ENCODE data around the gene CTRB1. TPM values are rescaled to one million over a fixed set of nuclear protein-coding genes. Genes with fewer than 3 reads are reported as not detected.

The CTRB1 gene
- total and polyA plus RNA-seq, 2 experiments from 2014 or later = not detected

DNA sequence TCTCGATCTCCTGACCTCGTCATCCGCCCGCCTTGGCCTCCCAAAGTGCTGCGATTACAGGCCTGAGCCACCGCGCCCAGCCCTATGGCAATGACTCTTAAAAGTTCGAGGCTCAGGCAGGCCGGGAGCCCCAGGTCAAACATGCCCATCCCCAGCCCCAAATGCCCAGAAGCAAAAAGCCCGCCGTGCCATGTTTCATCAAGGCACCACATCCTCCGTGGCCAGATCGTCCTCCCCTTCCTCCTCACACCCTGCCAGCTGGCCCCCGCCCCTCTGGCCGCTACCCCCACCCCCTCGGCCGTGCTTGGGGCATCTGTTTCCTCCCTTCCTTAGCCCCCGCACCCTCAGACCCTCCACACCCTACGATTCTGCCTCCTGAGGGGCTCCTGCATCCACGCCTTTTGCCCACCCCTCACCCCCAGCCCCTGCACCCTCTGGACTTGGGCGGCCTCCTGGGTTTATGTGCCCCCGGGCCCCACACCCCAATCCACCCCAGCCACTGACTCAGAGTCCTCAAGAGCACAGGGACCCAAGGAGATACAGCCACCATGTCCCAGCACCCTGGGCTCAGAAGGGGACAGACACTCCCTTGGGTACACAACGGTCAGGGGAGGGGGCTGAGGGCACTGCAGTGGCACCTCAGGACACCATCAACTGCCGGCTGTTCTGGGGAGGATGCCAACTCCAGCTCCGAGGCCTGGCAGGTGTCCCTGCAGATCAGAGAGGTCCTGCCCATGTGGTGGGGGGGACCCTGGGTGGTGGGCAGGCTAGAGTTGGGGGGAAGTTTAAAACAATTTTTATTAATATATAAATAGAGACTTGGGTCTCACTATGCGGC, 7.1 kb downstream of the CTRB1 start:
- no peak overlapping the region for H3K4me2 ChIP-seq (ENCODE audit: unreplicated experiment)
- peaks cover 16% of the 10 kb centered on the region for H3K79me2 ChIP-seq (ENCODE audit: insufficient read depth)
- in situ Hi-C loops (cut with MboI) = no loop called here
- H3K9me3 ChIP-seq (ENCODE audit: low read depth) = no peaks in the 10 kb centered on the region
- H3K9me2 ChIP-seq (ENCODE audit: insufficient read depth) = no peaks in the 10 kb centered on the region
- no peak overlapping the region for H2AFZ ChIP-seq
- no peak overlapping the region for H3K9ac ChIP-seq
- H3K36me3 ChIP-seq (ENCODE audit: low read depth) = peaks cover 16% of the 10 kb centered on the region; the same call in 1 of the 2 replicates
- no peak overlapping the region for H3K27ac ChIP-seq
- H3K27me3 ChIP-seq (replicated peaks; ENCODE audit: insufficient read depth) = no peaks in the 10 kb centered on the region
- TF ChIP-seq EZH2 (IDR thresholded peaks at IDR 0.05; ENCODE audit: insufficient read depth, poor library complexity, severe bottlenecking) (no peak), EZH2phosphoT487 (IDR thresholded peaks at IDR 0.05; ENCODE audit: insufficient read depth, low read depth) (no peak)
- no peaks in the 10 kb centered on the region for H4K20me1 ChIP-seq (ENCODE audit: insufficient read depth)
- WGBS, 2 experiments (ENCODE audit: low coverage in 1 of 2, low lambda C conversion rate in 2 of 2, missing lambda C conversion rate in 2 of 2) = 55 to 65% methylated on average over 17 to 26 of the region's 26 CpGs
- H3K4me3 ChIP-seq = no peak overlapping the region
- H3F3A ChIP-seq (ENCODE audit: insufficient read depth) = no peaks in the 10 kb centered on the region
- no peak for DNase-seq
- no peaks in the 10 kb centered on the region for H3K4me1 ChIP-seq (ENCODE audit: insufficient read depth)

DNA sequence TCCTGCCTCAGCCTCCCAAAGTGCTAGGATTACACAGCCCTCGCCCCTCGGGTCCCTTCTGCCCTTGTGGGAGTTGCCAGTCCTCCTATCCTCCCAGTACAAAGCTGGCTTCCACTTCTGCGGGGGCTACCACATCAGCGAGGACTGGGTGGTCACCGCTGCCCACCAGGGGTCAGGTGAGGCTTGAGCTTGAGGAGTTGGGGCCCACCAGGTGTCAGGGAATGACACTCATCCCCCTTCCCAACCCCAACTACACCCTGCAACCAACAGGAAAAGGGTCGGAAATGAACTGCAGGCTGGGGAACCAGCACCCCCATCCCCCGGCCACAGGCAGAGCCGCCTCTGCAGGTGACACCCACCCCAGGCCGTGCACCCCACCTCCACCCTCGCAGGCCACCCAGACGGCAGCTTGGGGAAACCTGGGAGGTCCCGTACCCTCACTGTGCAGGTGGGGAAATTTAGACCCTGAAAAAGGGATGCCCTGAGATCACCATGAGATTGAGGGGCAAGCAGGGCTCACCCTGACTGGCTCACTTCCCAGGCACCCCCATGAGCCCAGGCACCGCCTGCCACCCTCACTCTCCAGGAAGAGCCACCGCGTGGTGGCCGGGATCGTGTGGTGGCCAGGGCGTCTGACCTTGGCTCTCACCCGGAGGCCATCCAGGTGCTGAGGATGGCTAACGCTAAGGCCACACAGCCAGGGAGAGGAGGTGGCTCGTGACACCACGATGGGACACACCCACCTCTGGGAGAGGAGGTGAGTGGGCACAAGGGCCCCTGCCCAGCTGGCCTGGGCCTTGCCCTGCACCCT, 8.0 kb downstream of the CTRB1 start:
- no peak overlapping the region for H3K4me3 ChIP-seq
- no peak for TF ChIP-seq EZH2 (IDR thresholded peaks at IDR 0.05; ENCODE audit: insufficient read depth, poor library complexity, severe bottlenecking)
- TF ChIP-seq EZH2phosphoT487 (IDR thresholded peaks at IDR 0.05; ENCODE audit: insufficient read depth, low read depth) = no peak
- in situ Hi-C loops (cut with MboI) = no loop called here
- no peaks in the 10 kb centered on the region for H4K20me1 ChIP-seq (ENCODE audit: insufficient read depth)
- H3K4me1 ChIP-seq (ENCODE audit: insufficient read depth) = no peaks in the 10 kb centered on the region
- H3K9me2 ChIP-seq (ENCODE audit: insufficient read depth) = no peaks in the 10 kb centered on the region
- H3K9me3 ChIP-seq (ENCODE audit: low read depth) = no peaks in the 10 kb centered on the region
- H3F3A ChIP-seq (ENCODE audit: insufficient read depth) = no peaks in the 10 kb centered on the region
- no peak overlapping the region for H3K9ac ChIP-seq
- H3K36me3 ChIP-seq (ENCODE audit: low read depth) = peaks cover 16% of the 10 kb centered on the region; the same call in 1 of the 2 replicates
- H3K27ac ChIP-seq = no peak overlapping the region
- H3K79me2 ChIP-seq (ENCODE audit: insufficient read depth) = peaks cover 24% of the 10 kb centered on the region
- H3K4me2 ChIP-seq (ENCODE audit: unreplicated experiment) = no peak overlapping the region
- no peak overlapping the region for H2AFZ ChIP-seq
- no peaks in the 10 kb centered on the region for H3K27me3 ChIP-seq (replicated peaks; ENCODE audit: insufficient read depth)
- WGBS, 2 experiments (ENCODE audit: low coverage in 1 of 2, low lambda C conversion rate in 2 of 2, missing lambda C conversion rate in 2 of 2) = 59 to 69% methylated on average over 10 to 22 of the region's 22 CpGs
- no peak for DNase-seq

DNA sequence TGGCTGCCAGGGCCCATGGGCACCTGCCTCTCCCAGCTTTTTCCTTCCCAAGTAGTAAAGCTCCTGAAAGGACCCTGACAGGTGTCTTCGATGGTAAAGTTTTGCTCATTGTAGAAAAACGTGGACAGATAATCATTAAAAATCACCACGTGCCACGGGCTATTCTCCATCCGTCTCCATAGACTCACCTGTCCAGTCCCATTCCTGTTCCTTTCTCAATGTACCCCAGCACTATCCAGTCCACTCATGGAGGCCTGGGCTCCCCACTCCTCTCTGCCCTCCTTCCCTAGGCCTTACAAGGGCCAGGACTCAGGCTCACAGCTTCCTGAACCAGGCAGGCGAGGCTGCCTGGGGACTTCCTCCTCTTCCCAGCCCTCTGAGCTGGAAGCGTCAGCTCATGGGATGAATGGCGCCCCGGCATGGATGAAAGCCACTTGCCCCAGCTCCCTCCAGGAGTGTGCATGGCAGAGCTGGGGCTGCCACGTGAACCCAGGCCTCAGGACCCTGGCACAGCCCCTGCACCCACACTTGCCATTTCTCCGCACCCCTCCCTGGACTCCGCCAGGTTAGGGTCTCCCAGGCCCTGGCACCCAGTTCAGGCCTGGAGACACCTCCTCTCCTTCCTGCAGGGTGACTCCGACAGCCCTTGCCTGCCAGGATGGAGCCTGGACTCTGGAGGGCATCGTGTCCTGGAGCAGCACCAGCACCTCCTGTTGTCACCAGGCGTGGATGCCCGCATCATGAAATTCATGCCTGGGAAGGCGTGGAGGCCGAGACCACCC, 8.8 kb downstream of the CTRB1 start:
- Histone ChIP-seq H3K27ac (no peak overlapping the region), H3K36me3 (ENCODE audit: low read depth) (peaks cover 22% of the 10 kb centered on the region; the same call in 1 of the 2 replicates), H3K4me2 (ENCODE audit: unreplicated experiment) (no peak overlapping the region), H3K4me1 (ENCODE audit: insufficient read depth) (no peaks in the 10 kb centered on the region), H3K27me3 (replicated peaks; ENCODE audit: insufficient read depth) (no peaks in the 10 kb centered on the region), H3K9me2 (ENCODE audit: insufficient read depth) (no peaks in the 10 kb centered on the region), H3K4me3 (no peak overlapping the region), H3K79me2 (ENCODE audit: insufficient read depth) (peaks cover 32% of the 10 kb centered on the region), H4K20me1 (ENCODE audit: insufficient read depth) (no peaks in the 10 kb centered on the region), H2AFZ (no peak overlapping the region), H3K9ac (no peak overlapping the region), H3F3A (ENCODE audit: insufficient read depth) (0 out of 2 replicates have a peak, but pooled peaks cover 5% of the 10 kb centered on the region), H3K9me3 (ENCODE audit: low read depth) (no peaks in the 10 kb centered on the region)
- DNase-seq = no peak
- in situ Hi-C loops (cut with MboI) = no loop called here
- no peak for TF ChIP-seq EZH2 (IDR thresholded peaks at IDR 0.05; ENCODE audit: insufficient read depth, poor library complexity, severe bottlenecking)
- TF ChIP-seq EZH2phosphoT487 (IDR thresholded peaks at IDR 0.05; ENCODE audit: insufficient read depth, low read depth) = no peak
- WGBS, 2 experiments (ENCODE audit: low coverage in 1 of 2, low lambda C conversion rate in 2 of 2, missing lambda C conversion rate in 2 of 2) = 87 to 89% methylated on average over 18 of the region's 18 CpGs

Measured in GM23248 (cell line).